HG03439 (cell line): ENCODE measurements around the gene ADCY9.

Source experiments
- ATAC-seq: cut with Tn5 transposase; IDR thresholded peaks from one replicate; pipeline ENCODE4 v1.9.1; 2021; ENCODE audit warnings: mild to moderate bottlenecking, moderate library complexity; ENCODE audit not compliant: unreplicated experiment

Gene ADCY9

GRCh38 chr16:4008116-4008515 lies 108.1 kb downstream of the ADCY9 start:
- no peak for ATAC-seq

- ATAC-seq: no peak
Observed at GRCh38 chr16:4006397-4006999, 109.7 kb downstream of the ADCY9 start.

GRCh38 chr16:4005731-4006130 lies 110.5 kb downstream of the ADCY9 start:
- ATAC-seq: no peak

GRCh38 chr16:4005281-4005680 lies 111.0 kb downstream of the ADCY9 start:
- no peak for ATAC-seq

- no peak for ATAC-seq
Observed at GRCh38 chr16:4004206-4004605, 112.0 kb downstream of the ADCY9 start.

- ATAC-seq: no peak
Observed at GRCh38 chr16:4003576-4003975, 112.7 kb downstream of the ADCY9 start.

GRCh38 chr16:4003166-4003565 lies 113.1 kb downstream of the ADCY9 start:
- ATAC-seq: no peak

GRCh38 chr16:4002121-4002520 lies 114.1 kb downstream of the ADCY9 start:
- no peak for ATAC-seq

- no peak for ATAC-seq
Observed at GRCh38 chr16:3999479-4000325, 116.5 kb downstream of the ADCY9 start.

- ATAC-seq: no peak
Observed at GRCh38 chr16:3998793-3999478, 117.3 kb downstream of the ADCY9 start.

GRCh38 chr16:3997231-3997841 lies 118.9 kb downstream of the ADCY9 start:
- no peak for ATAC-seq

GRCh38 chr16:3995001-3995400 lies 121.2 kb downstream of the ADCY9 start:
- no peak for ATAC-seq

- no peak for ATAC-seq
Observed at GRCh38 chr16:3993052-3993785, 123.0 kb downstream of the ADCY9 start.

- ATAC-seq: no peak
Observed at GRCh38 chr16:3992297-3993051, 123.8 kb downstream of the ADCY9 start.

- ATAC-seq: no peak
Observed at GRCh38 chr16:3988824-3989223, 127.4 kb downstream of the ADCY9 start.

GRCh38 chr16:3988011-3988410 lies 128.2 kb downstream of the ADCY9 start:
- ATAC-seq: no peak

- ATAC-seq: no peak
Observed at GRCh38 chr16:3987231-3987630, 129.0 kb downstream of the ADCY9 start.

- no peak for ATAC-seq
Observed at GRCh38 chr16:3986235-3986544, 130.1 kb downstream of the ADCY9 start.

GRCh38 chr16:3984111-3985060 lies 131.9 kb downstream of the ADCY9 start:
- ATAC-seq: no peak
